Activated CD4-positive, alpha-beta T cell treated with anti-CD3 and anti-CD28 coated beads for 1 hour (primary cell): ENCODE results near the gene NAPA.
"Not testable (repeated sequence)": the region's sequence is repeated elsewhere in the genome, so short reads cannot be mapped to it uniquely, and the experiment has no call there.

ENCODE experiments used
- DNase-seq: peaks from one replicate; pipeline ENCODE4 v3.0.0-alpha.2; 2020

NAPA gene

DNA sequence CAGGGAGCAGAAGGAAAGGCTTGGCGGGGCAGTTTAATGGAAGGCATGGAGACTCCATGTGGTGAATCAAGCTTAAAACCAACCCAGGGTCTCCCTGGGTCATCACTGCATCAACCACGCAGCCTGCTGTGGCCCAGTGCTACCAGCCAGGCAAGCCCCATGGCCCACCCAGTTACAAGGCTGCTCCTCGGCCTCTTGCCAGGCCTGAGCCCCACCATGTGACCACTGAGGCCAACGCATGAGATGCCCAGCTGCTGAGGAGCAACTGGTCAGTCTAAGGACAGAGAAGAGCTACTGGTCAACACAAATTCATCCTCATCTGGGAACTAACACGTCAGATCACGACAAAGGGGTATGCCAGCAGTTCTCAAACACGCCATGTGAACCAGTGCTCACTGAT is 15.5 kb downstream of the NAPA start:
- DNase-seq = no peak

- DNase-seq = no peak
Measured at GRCh38 chr19:47498561-47498960, 16.3 kb downstream of the NAPA start.

DNA sequence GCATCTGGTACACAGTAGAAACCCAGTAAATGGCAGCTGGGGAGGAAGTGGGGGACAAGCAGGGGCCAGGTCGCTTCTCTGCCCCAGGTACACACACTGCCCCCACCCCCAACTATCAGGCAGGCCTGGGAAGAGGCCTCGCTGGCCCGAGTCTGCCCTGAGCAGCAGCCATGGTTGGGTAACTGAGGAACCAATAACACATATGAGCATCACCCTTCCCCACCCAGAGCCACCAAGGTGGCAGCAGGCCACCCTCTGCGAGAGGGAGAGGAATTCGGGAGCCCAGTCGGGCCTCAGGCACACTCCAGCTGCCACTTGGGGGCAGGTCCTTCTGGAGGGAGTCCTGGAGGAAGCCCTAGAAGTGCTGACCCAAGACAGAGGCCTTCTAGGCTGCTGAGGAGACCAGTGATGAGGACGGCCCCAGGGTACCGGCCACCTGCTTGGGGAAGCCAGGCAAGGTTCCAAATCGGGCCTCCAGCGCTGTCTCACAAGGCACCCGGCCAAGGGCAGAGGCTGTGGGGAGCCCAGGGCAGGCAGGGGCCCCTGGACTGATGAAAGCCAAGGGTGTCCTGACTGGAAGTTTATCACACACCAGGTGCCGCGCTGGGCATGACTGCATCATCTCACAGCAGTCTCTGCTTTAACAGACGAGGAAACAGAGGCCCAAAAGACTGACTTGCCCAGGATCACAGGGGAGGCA is 16.9 kb downstream of the NAPA start:
- no peak for DNase-seq

- no peak for DNase-seq
Measured at GRCh38 chr19:47497050-47497766, 17.7 kb downstream of the NAPA start.

DNA sequence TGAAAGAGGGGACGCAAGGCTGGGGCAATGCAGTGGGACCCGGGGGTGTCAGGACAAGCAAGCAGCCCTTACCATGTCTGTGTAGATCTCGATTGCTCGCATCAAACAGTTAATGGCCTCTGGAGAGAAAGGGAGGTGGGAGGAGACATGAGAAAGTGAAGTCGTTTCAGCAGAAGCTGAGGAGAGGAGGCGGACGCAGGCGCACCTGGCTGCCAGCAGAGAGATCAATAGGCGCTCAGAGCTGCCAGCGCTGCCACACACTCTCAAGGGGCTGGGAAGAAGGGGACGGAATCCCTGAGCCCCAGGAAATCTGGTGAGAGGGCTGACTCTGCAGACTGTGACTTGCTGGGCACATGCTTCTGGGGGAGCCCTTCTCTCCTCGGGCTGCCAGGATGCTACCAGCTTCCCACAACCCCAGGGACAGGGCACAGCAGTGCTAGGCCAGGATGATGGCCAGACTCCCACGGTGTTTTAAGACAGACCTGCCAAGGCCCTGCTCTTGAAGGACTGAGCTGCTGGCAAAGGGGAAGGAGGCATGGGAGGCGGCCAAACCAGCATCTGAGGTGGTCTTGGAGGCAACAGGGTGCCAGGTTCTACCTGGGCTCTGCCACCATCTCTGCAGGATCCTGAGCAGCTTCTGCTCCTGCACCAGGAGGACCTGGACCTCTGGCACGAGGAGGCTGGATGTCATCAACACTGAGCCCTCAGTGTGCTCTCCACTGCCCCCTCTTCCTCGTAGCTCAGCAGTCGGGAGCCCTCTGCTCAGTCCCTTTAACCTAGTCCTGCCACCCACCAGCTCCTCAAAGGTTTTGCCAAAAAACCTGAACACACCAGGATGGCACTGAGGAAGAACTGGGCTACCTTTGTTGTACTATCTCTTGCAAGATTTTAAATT is 19.1 kb downstream of the NAPA start:
- DNase-seq = no peak

DNA sequence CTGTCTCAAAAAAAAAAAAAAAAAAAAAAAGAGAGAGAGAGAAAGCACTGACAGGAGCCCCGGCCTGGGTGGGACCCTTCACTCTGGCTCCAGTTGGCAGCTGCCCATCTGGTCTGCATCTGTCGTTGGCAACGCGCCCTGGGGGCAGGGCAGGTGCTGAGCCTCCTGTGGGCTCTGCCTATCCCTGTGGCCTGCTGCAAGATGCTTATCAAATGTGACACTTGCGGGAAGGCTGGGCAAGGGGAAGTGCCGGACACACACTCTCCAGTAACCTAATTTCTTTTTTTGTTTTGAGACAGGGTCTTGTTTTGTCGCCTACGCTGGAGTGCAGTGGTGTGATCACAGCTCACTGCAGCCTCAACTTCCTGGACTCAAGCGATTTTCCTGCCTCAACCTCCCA is 20.1 kb downstream of the NAPA start:
- no peak for DNase-seq

GRCh38 chr19:47494211-47494547 is 20.7 kb downstream of the NAPA start:
- DNase-seq = no peak

- DNase-seq = no peak
Measured at GRCh38 chr19:47493378-47494210, 21.3 kb downstream of the NAPA start.

GRCh38 chr19:47492571-47493377 is 22.1 kb downstream of the NAPA start:
- no peak for DNase-seq

DNA sequence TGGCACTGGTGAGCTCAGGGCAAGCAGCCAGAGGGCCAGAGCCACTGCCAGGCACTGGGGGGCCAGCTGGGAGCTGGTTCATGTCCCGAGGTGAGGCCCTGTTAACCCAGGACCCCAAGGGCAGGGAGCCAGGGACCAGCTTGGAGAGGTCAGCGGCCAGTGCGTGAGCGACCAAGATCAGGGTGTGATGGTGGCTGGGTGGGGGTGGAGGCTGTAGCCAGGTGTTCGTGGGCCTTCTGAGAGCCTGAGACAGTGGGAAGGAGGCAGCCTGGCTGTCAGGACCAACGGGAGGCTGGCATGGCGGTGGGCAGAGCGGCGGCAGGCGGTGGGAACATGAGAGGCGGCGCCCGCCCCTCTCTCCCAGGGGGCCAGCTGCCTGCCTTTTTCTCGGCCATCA is 22.7 kb downstream of the NAPA start:
- DNase-seq = no peak

DNA sequence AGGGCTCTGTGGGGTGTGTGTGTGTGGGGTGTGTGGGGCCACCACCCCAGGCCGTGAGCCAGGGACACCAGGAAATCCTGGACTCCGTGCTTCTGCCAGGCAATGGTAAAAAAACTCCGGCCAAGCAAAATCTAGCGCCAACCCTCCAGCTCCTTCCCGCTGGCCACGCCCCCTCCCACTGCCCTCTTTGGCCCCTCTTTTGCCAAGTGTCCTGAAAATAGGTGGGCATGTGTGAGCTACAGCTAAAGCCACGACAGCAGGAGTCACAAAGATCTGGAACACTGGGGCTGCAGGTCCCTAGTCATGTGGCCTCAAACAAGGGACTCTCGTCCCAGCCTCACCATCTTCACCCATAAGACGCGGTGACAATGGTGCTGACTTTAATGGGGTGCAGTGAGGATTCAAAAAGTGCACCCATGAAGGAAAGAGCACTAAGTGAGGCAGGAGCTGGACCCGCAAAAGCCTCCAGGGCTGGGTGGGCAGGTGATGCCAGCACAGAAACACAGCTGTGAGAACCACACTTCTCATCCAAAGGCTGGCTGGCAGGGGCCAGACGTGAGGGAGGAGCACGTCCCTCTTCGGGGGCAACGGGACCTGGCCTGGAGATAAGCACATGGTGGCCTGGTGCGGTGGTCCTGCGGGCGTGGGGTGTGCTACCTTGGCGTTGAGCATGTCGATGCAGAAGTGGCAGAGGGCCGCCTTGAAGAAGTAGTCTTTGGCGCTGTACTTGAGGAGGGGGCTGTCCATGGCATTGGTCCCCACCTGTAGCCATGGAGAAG is 23.3 kb downstream of the NAPA start:
- DNase-seq = no peak

DNA sequence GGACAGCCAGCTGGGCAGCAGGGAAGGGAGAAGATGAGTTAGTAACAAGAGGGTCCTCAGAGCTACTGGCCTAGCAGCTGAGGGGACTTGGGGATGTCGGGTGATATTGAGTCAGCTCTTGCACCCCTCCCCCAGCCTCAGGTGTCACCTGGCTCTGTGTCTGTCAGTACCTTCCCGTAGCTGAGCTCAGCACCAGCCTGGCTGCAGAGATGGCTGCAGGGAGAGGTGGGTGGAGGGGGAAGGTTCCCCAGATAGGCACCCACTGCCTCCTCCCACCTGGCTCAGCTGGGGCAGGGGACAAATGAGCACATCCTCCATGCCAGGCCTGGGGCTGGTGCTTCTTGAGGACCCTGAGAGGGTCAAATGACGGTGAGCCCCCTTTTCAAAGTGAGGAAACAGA is 24.0 kb downstream of the NAPA start:
- no peak for DNase-seq

DNA sequence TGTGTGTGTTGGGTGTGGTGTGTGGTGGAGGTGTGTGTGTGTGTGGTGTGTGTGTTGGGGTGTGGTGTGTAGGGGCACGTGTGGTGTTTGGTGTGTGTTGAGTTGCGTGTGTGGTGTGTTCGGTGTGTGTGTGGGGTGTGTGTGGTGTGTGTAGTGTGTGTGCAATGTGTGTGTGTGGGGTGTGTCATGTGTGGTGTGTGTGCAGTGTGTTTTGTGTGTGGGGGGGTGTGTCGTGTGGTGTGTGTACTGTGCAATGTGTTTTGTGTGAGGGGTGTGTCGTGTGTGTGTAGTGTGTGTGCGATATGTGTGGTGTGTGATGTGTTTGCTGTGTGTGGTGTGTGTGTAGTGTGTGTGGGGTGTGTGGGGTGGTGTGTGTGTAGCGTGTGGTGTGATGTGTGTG is 24.8 kb downstream of the NAPA start:
- DNase-seq = no peak

DNA sequence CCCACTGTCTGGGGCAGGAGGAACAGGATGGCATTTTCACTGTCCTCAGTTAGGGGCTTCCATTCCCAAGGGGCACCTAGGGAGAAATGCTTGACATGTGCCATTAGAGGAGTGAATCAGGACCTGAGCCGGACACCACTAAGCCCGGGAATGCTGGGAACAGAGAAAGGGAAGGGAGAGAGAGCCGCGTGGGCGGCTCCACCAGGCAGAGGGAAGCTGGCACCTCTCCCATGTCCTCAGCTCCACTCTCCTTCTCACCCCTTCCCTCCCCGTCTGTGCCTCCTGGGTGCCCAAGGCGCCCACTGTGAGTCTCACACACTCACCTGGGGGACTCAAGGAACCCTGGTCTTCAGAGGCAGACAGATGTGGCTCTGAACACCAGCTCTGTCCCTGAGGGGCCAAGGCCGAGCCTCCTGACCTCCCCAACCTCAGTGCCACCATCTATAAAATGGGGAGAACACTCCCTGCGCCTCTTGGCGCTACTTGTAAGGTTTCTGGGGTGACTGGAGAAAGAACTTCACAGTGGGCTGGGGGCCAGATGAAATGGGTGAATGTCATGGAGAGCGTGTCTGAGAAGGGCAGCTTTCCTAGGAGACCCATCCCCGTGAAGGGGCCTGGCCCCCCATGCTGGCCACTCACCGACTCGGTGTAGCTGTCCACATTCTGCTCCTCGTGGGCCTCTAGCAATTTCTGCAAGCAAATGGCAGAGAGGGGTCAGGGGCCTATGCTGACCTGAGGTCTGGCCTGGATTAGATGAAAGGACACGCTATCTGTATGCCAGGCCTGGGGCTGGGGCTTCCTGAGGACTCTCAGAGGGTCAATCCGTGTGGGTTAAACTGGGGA is 25.6 kb downstream of the NAPA start:
- no peak for DNase-seq

- DNase-seq = no peak
Measured at GRCh38 chr19:47487551-47488515, 27.0 kb downstream of the NAPA start.

DNA sequence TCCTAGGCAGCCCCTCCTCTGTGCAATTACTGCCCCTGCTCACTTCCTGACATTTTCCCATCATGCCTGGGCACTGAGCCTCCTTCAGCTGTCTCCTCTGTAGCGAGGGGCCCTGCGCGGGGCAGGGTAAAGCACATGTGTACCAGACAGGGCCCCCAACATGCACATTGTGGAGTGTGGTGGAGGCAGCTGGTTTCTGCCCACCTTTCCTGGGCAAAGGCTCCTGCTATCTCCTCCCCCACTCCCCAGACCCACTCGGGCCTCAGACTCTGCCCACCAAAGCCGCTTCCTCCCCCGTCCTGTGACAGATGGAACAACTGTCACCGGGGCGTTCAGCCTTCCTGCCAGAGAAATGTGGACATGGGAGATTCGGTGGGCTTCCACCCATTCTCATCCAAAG is 28.0 kb downstream of the NAPA start:
- DNase-seq = no peak

- DNase-seq = not testable (repeated sequence)
Measured at GRCh38 chr19:47486220-47486619, 28.6 kb downstream of the NAPA start.

- DNase-seq = no peak
Measured at GRCh38 chr19:47485210-47485609, 29.7 kb downstream of the NAPA start.
